GM23338 (cell line): ENCODE results near the gene CCSER2. TPM values are rescaled to one million over a fixed set of nuclear protein-coding genes. Genes with fewer than 3 reads are reported as not detected.

ENCODE experiments used
- ATAC-seq: fragments of 200-7000 bp; cut with Tn5 transposase; 3 replicates; pipeline ENCODE4 v1.9.1; 2020
- DNase-seq: peaks from one replicate; pipeline ENCODE4 v3.0.0-alpha.2; 2015; ENCODE audit warnings: low spot score
- H2AFZ ChIP-seq: fragments of 200-600 bp; sonication (generic); 2 replicates; pipeline ENCODE4 v1.8.0; 2016; ENCODE audit warnings: antibody characterized with exemption, mild to moderate bottlenecking, moderate library complexity
- H3F3A ChIP-seq: fragments of 200-600 bp; sonication (generic); replicated peaks from 2 replicates; pipeline ENCODE4 v1.8.0; 2017; ENCODE audit warnings: antibody characterized with exemption, mixed run types, low read depth
- H3K27ac ChIP-seq: fragments of 200-600 bp; sonication (generic); 2 replicates; pipeline ENCODE4 v1.6.1; 2016; ENCODE audit warnings: low read depth
- H3K27me3 ChIP-seq: fragments of 200-600 bp; sonication (generic); 2 replicates; pipeline ENCODE4 v1.8.0; 2016; ENCODE audit warnings: mild to moderate bottlenecking, mixed run types, moderate library complexity; ENCODE audit not compliant: insufficient read depth
- H3K36me3 ChIP-seq: fragments of 200-600 bp; sonication (generic); 2 replicates; pipeline ENCODE4 v1.8.0; 2016; ENCODE audit warnings: mild to moderate bottlenecking; ENCODE audit not compliant: insufficient read depth
- H3K4me1 ChIP-seq: fragments of 200-600 bp; sonication (generic); 2 replicates; pipeline ENCODE4 v1.8.0; 2016; ENCODE audit warnings: mild to moderate bottlenecking, moderate library complexity; ENCODE audit not compliant: insufficient read depth
- H3K4me2 ChIP-seq: fragments of 200-600 bp; sonication (generic); 2 replicates; pipeline ENCODE4 v1.7.1; 2017; ENCODE audit warnings: mixed run types
- H3K4me3 ChIP-seq: fragments of 200-600 bp; sonication (generic); 2 replicates; pipeline ENCODE4 v1.6.1; 2016; ENCODE audit warnings: mixed run types
- H3K79me2 ChIP-seq: fragments of 200-600 bp; sonication (generic); replicated peaks from 2 replicates; pipeline ENCODE4 v1.8.0; 2017; ENCODE audit warnings: mild to moderate bottlenecking; ENCODE audit not compliant: insufficient read depth
- H3K9me2 ChIP-seq: fragments of 200-600 bp; sonication (generic); 2 replicates; pipeline ENCODE4 v1.8.0; 2017; ENCODE audit not compliant: insufficient read depth
- H4K20me1 ChIP-seq: fragments of 200-600 bp; sonication (generic); replicated peaks from 2 replicates; pipeline ENCODE4 v1.8.0; 2017; ENCODE audit warnings: mild to moderate bottlenecking; ENCODE audit not compliant: insufficient read depth
- H3K27ac Mint-ChIP-seq: 2 replicates; pipeline ENCODE4 v1.8.0; 2020; ENCODE audit warnings: inconsistent platforms, mild to moderate bottlenecking, moderate library complexity, mixed read lengths
- H3K27me3 Mint-ChIP-seq: 3 replicates; pipeline ENCODE4 v1.8.0; 2022; ENCODE audit warnings: low read depth, mild to moderate bottlenecking, moderate library complexity, mixed read lengths, inconsistent platforms; ENCODE audit not compliant: insufficient read depth, poor library complexity
- H3K36me3 Mint-ChIP-seq: 3 replicates; pipeline ENCODE4 v1.8.0; 2021; ENCODE audit warnings: low read depth, mild to moderate bottlenecking, inconsistent platforms, moderate library complexity, mixed read lengths
- H3K4me1 Mint-ChIP-seq: 3 replicates; pipeline ENCODE4 v1.8.0; 2020; ENCODE audit warnings: mild to moderate bottlenecking, inconsistent platforms, mixed read lengths
- H3K4me3 Mint-ChIP-seq: 3 replicates; pipeline ENCODE4 v1.8.0; 2021; ENCODE audit warnings: moderate library complexity, mild to moderate bottlenecking, inconsistent platforms, mixed read lengths
- H3K9me3 Mint-ChIP-seq: 3 replicates; pipeline ENCODE4 v1.8.0; 2020; ENCODE audit warnings: moderate library complexity, mild to moderate bottlenecking, inconsistent platforms, mixed read lengths
- CREB1 ChIP-seq: fragments of 250-450 bp; sonication (Bioruptor Pico); IDR thresholded peaks from 2 replicates; pipeline ENCODE4 v1.5.0; 2020; ENCODE audit warnings: low read depth, mild to moderate bottlenecking, moderate library complexity
- EZH2phosphoT487 ChIP-seq: fragments of 200-600 bp; sonication (generic); IDR thresholded peaks from one replicate; pipeline ENCODE4 v1.8.1; 2018; ENCODE audit warnings: antibody characterized with exemption; ENCODE audit not compliant: unreplicated experiment
- NANOG ChIP-seq: IDR thresholded peaks from 2 replicates; pipeline ENCODE4 v1.6.1; 2016; ENCODE audit warnings: antibody characterized with exemption, borderline replicate concordance
- POLR2AphosphoS5 ChIP-seq: IDR thresholded peaks from 2 replicates; pipeline ENCODE4 v1.6.1; 2016; ENCODE audit warnings: antibody characterized with exemption, low read depth
- REST ChIP-seq: IDR thresholded peaks from one replicate; pipeline ENCODE4 v1.6.1; 2018; ENCODE audit warnings: antibody characterized with exemption; ENCODE audit not compliant: unreplicated experiment
- STAT1 ChIP-seq: IDR thresholded peaks from one replicate; pipeline ENCODE4 v1.6.1; 2016; ENCODE audit warnings: antibody characterized with exemption; ENCODE audit not compliant: unreplicated experiment
- ZNF114 ChIP-seq: fragments of 250-450 bp; sonication (Bioruptor Pico); IDR thresholded peaks from 2 replicates; pipeline ENCODE4 v1.5.0; 2020; ENCODE audit warnings: mild to moderate bottlenecking, moderate library complexity
- ZNF331 ChIP-seq: fragments of 250-450 bp; sonication (Bioruptor Pico); IDR thresholded peaks from 2 replicates; pipeline ENCODE4 v1.5.0; 2020; ENCODE audit warnings: low read depth, mild to moderate bottlenecking, moderate library complexity
- polyA plus RNA-seq: library from polyadenylated mRNA; unstranded; fragments of >200 nt; fragmentation: Nextera tagmentation; extraction: Ambion mirVana; gene quantifications from 2 replicates; pipeline ENCODE4 v1.2.1, GENCODE V29; 2016
- total RNA-seq: library from RNA; depleted of rRNA; stranded (reverse); fragments of >200 nt; shearing (Covaris generic); gene quantifications from 2 replicates; pipeline ENCODE4 v1.2.3, GENCODE V29; 2014
- TF ChIP-seq, protein P1 (sequence below): fragments of 250-450 bp; sonication (Bioruptor Pico); IDR thresholded peaks from 2 replicates; pipeline ENCODE4 v1.5.0; 2020; ENCODE audit warnings: mild to moderate bottlenecking, moderate library complexity
- TF ChIP-seq, protein P2 (sequence below), 2 experiments: fragments of 200-600 bp in 1 of 2; sonication (generic) in 1 of 2; conservative IDR thresholded peaks; 2 replicates each; pipeline versions ENCODE4 v1.5.1 to v1.6.1; 2016 to 2017; ENCODE audit warnings: antibody characterized with exemption in 2 of 2, low read depth in 2 of 2, mild to moderate bottlenecking in 2 of 2, moderate library complexity in 1 of 2

Gene CCSER2
- total and polyA plus RNA-seq, 2 experiments from 2014 or later = 30.6 to 37.2 TPM

DNA sequence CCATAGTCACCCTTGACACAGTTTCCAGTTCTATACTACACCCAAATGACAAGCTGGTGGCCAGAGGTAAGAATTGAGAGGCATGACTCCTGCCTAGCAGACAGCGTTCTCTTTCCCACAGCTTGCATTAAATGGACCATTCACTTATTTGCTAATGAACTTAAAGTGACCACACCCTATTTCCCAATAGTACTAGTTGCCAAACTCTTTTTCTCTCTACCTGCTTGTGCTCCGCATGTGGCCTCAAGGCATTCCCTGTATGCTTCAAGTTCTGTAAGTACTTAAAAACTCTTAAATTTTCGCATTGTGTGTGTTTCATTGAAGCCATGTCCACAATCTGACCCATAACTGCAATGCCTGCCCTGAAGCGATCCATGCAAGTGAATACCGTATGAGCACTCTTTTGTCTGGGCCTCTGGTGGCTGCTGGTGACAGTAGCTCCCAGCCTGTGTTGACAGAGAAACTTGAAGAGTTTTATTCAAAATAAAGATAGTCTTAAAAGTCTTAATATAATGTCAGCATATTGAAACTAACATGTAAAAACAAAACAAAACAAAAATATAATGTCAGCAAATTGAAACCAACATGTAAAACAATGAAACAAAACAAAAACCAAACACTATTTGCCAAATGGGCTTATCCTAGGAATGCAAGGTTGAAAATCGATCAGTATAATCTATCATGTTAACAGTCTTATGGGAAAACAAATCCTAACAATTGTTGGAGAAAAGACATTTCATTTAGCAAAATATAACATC lies 73.6 kb downstream of the CCSER2 start:
- Histone ChIP-seq H3K4me2 (no peak overlapping the region), H3K36me3 (no peaks in the 10 kb centered on the region), H3K79me2 (peaks cover 40% of the 10 kb centered on the region), H4K20me1 (no peaks in the 10 kb centered on the region), H3K4me1 (peaks cover 16% of the 10 kb centered on the region; the same call in 1 of the 2 replicates), H3K4me3 (no peak overlapping the region), H2AFZ (no peak overlapping the region), H3K9me2 (no peaks in the 10 kb centered on the region), H3K27me3 (no peaks in the 10 kb centered on the region), H3K27ac (no peak overlapping the region), H3F3A (no peaks in the 10 kb centered on the region)
- Mint-ChIP-seq H3K27ac (no peak overlapping the region), H3K36me3 (peaks cover 19% of the 10 kb centered on the region), H3K4me1 (peaks cover 15% of the 10 kb centered on the region), H3K9me3 (peaks cover 16% of the 10 kb centered on the region), H3K4me3 (no peak overlapping the region), H3K27me3 (no peaks in the 10 kb centered on the region)
- TF ChIP-seq ZNF114 (CRISPR knock-in tag) = no peak
- TF ChIP-seq, protein P1, sequence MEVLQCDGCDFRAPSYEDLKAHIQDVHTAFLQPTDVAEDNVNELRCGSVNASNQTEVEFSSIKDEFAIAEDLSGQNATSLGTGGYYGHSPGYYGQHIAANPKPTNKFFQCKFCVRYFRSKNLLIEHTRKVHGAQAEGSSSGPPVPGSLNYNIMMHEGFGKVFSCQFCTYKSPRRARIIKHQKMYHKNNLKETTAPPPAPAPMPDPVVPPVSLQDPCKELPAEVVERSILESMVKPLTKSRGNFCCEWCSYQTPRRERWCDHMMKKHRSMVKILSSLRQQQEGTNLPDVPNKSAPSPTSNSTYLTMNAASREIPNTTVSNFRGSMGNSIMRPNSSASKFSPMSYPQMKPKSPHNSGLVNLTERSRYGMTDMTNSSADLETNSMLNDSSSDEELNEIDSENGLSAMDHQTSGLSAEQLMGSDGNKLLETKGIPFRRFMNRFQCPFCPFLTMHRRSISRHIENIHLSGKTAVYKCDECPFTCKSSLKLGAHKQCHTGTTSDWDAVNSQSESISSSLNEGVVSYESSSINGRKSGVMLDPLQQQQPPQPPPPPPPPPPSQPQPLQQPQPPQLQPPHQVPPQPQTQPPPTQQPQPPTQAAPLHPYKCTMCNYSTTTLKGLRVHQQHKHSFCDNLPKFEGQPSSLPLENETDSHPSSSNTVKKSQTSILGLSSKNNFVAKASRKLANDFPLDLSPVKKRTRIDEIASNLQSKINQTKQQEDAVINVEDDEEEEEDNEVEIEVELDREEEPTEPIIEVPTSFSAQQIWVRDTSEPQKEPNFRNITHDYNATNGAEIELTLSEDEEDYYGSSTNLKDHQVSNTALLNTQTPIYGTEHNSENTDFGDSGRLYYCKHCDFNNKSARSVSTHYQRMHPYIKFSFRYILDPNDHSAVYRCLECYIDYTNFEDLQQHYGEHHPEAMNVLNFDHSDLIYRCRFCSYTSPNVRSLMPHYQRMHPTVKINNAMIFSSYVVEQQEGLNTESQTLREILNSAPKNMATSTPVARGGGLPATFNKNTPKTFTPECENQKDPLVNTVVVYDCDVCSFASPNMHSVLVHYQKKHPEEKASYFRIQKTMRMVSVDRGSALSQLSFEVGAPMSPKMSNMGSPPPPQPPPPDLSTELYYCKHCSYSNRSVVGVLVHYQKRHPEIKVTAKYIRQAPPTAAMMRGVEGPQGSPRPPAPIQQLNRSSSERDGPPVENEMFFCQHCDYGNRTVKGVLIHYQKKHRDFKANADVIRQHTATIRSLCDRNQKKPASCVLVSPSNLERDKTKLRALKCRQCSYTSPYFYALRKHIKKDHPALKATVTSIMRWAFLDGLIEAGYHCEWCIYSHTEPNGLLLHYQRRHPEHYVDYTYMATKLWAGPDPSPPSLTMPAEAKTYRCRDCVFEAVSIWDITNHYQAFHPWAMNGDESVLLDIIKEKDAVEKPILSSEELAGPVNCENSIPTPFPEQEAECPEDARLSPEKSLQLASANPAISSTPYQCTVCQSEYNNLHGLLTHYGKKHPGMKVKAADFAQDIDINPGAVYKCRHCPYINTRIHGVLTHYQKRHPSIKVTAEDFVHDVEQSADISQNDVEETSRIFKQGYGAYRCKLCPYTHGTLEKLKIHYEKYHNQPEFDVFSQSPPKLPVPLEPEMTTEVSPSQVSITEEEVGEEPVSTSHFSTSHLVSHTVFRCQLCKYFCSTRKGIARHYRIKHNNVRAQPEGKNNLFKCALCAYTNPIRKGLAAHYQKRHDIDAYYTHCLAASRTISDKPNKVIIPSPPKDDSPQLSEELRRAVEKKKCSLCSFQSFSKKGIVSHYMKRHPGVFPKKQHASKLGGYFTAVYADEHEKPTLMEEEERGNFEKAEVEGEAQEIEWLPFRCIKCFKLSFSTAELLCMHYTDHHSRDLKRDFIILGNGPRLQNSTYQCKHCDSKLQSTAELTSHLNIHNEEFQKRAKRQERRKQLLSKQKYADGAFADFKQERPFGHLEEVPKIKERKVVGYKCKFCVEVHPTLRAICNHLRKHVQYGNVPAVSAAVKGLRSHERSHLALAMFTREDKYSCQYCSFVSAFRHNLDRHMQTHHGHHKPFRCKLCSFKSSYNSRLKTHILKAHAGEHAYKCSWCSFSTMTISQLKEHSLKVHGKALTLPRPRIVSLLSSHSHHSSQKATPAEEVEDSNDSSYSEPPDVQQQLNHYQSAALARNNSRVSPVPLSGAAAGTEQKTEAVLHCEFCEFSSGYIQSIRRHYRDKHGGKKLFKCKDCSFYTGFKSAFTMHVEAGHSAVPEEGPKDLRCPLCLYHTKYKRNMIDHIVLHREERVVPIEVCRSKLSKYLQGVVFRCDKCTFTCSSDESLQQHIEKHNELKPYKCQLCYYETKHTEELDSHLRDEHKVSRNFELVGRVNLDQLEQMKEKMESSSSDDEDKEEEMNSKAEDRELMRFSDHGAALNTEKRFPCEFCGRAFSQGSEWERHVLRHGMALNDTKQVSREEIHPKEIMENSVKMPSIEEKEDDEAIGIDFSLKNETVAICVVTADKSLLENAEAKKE (CRISPR knock-in tag) = no peak
- DNase-seq = peak; percentile 22
- no peak for ATAC-seq

GRCh38 chr10:84404783-84405182 lies 76.4 kb downstream of the CCSER2 start:
- Mint-ChIP-seq H3K9me3 (peaks cover 10% of the 10 kb centered on the region), H3K36me3 (peaks cover 12% of the 10 kb centered on the region; the same call in 2 of the 3 replicates), H3K27me3 (no peaks in the 10 kb centered on the region), H3K27ac (no peak overlapping the region), H3K4me1 (peaks cover 4% of the 10 kb centered on the region; the same call in 2 of the 3 replicates), H3K4me3 (no peak overlapping the region)
- peaks cover 4% of the 10 kb centered on the region; the same call in 1 of the 2 replicates for H3K4me1 ChIP-seq
- DNase-seq (no peak), ATAC-seq (no peak)
- no peaks in the 10 kb centered on the region for H3K9me2 ChIP-seq
- H3K79me2 ChIP-seq = peaks cover 39% of the 10 kb centered on the region
- TF ChIP-seq ZNF331 (CRISPR knock-in tag) (no peak), STAT1 (no peak), CREB1 (no peak), ZNF114 (CRISPR knock-in tag) (no peak), POLR2AphosphoS5 (no peak), EZH2phosphoT487 (no peak), REST (no peak), NANOG (no peak)
- TF ChIP-seq, protein P2, sequence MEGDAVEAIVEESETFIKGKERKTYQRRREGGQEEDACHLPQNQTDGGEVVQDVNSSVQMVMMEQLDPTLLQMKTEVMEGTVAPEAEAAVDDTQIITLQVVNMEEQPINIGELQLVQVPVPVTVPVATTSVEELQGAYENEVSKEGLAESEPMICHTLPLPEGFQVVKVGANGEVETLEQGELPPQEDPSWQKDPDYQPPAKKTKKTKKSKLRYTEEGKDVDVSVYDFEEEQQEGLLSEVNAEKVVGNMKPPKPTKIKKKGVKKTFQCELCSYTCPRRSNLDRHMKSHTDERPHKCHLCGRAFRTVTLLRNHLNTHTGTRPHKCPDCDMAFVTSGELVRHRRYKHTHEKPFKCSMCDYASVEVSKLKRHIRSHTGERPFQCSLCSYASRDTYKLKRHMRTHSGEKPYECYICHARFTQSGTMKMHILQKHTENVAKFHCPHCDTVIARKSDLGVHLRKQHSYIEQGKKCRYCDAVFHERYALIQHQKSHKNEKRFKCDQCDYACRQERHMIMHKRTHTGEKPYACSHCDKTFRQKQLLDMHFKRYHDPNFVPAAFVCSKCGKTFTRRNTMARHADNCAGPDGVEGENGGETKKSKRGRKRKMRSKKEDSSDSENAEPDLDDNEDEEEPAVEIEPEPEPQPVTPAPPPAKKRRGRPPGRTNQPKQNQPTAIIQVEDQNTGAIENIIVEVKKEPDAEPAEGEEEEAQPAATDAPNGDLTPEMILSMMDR (conservative IDR thresholded peaks at IDR 0.05; ENCODE audit: low read depth in 2 of 2) = no peak
- no peaks in the 10 kb centered on the region for H3F3A ChIP-seq
- H3K4me3 ChIP-seq = no peak overlapping the region
- no peaks in the 10 kb centered on the region for H4K20me1 ChIP-seq
- H3K27ac ChIP-seq = no peak overlapping the region
- H3K4me2 ChIP-seq = no peak overlapping the region
- no peaks in the 10 kb centered on the region for H3K36me3 ChIP-seq
- H3K27me3 ChIP-seq = no peaks in the 10 kb centered on the region
- no peak overlapping the region for H2AFZ ChIP-seq
